SK-N-SH treated with all-trans-retinoic acid at 6 μM for 48 hours (cell line): ENCODE results near the gene RASAL1.
A peak's percentile ranks its signal among the peaks of the same experiment; 100 is the strongest.

ENCODE experiments used
- ATAC-seq: fragments of 200-7000 bp; cut with Tn5 transposase; 3 replicates; pipeline ENCODE4 v1.9.1; 2020; ENCODE audit warnings: mild to moderate bottlenecking, moderate library complexity
- ARNTL ChIP-seq: fragments of 450-650 bp; formaldehyde crosslinking; IDR thresholded peaks from 2 replicates; pipeline ENCODE4 v1.5.0; 2020; ENCODE audit warnings: low read depth, mild to moderate bottlenecking, moderate library complexity, borderline replicate concordance
- BACH2 ChIP-seq: fragments of 250-450 bp; sonication (Bioruptor Pico); IDR thresholded peaks from 2 replicates; pipeline ENCODE4 v1.9.0; 2021; ENCODE audit warnings: mild to moderate bottlenecking, borderline replicate concordance
- CSDC2 ChIP-seq: fragments of 250-450 bp; sonication (Bioruptor Pico); IDR thresholded peaks from 2 replicates; pipeline ENCODE4 v1.5.0; 2020; ENCODE audit warnings: mild to moderate bottlenecking, moderate library complexity
- ESRRG ChIP-seq: fragments of 250-450 bp; sonication (Bioruptor Pico); IDR thresholded peaks from 2 replicates; pipeline ENCODE4 v1.6.1; 2021; ENCODE audit warnings: mild to moderate bottlenecking
- GLIS3 ChIP-seq: fragments of 250-450 bp; sonication (Bioruptor Pico); IDR thresholded peaks from 2 replicates; pipeline ENCODE4 v1.5.0; 2020; ENCODE audit warnings: mild to moderate bottlenecking, moderate library complexity
- ISL1 ChIP-seq: fragments of 250-450 bp; sonication (Bioruptor Pico); IDR thresholded peaks from 2 replicates; pipeline ENCODE4 v2.1.2; 2022; ENCODE audit warnings: mild to moderate bottlenecking, moderate library complexity
- OSR1 ChIP-seq: fragments of 250-450 bp; sonication (Bioruptor Pico); IDR thresholded peaks from 2 replicates; pipeline ENCODE4 v1.8.0; 2022; ENCODE audit warnings: moderate library complexity, mild to moderate bottlenecking, inconsistent platforms
- RARB ChIP-seq: fragments of 250-450 bp; sonication (Bioruptor Pico); IDR thresholded peaks from 2 replicates; pipeline ENCODE4 v1.8.0; 2021; ENCODE audit warnings: mild to moderate bottlenecking, moderate library complexity
- SNAI2 ChIP-seq: fragments of 250-450 bp; sonication (Bioruptor Pico); IDR thresholded peaks from 2 replicates; pipeline ENCODE4 v1.5.0; 2020; ENCODE audit warnings: mild to moderate bottlenecking, moderate library complexity
- TCF4 ChIP-seq: fragments of 250-450 bp; sonication (Bioruptor Pico); IDR thresholded peaks from 2 replicates; pipeline ENCODE4 v1.8.0; 2021; ENCODE audit warnings: mild to moderate bottlenecking, moderate library complexity, borderline replicate concordance
- TOX ChIP-seq: fragments of 250-450 bp; sonication (Bioruptor Pico); IDR thresholded peaks from 2 replicates; pipeline ENCODE4 v1.8.0; 2021; ENCODE audit warnings: mild to moderate bottlenecking, moderate library complexity, borderline replicate concordance
- ZC3H10 ChIP-seq: fragments of 250-450 bp; sonication (Bioruptor Pico); IDR thresholded peaks from 2 replicates; pipeline ENCODE4 v1.5.1; 2021; ENCODE audit warnings: mild to moderate bottlenecking, moderate library complexity
- ZFP3 ChIP-seq: fragments of 250-450 bp; sonication (Bioruptor Pico); IDR thresholded peaks from 2 replicates; pipeline ENCODE4 v1.5.0; 2020; ENCODE audit warnings: mild to moderate bottlenecking, moderate library complexity
- ZFP30 ChIP-seq: fragments of 450-650 bp; formaldehyde crosslinking; IDR thresholded peaks from 2 replicates; pipeline ENCODE4 v1.5.0; 2022; ENCODE audit warnings: mild to moderate bottlenecking, moderate library complexity
- ZNF565 ChIP-seq: fragments of 450-650 bp; formaldehyde crosslinking; conservative IDR thresholded peaks from 2 replicates; pipeline ENCODE4 v1.5.0; 2020; ENCODE audit warnings: low read depth, mild to moderate bottlenecking, moderate library complexity
- ZNF70 ChIP-seq: fragments of 450-650 bp; formaldehyde crosslinking; IDR thresholded peaks from 2 replicates; pipeline ENCODE4 v1.5.0; 2020; ENCODE audit warnings: mild to moderate bottlenecking, moderate library complexity
- ZNF8 ChIP-seq: fragments of 450-650 bp; formaldehyde crosslinking; IDR thresholded peaks from 2 replicates; pipeline ENCODE4 v1.5.0; 2020; ENCODE audit warnings: mild to moderate bottlenecking, moderate library complexity
- TF ChIP-seq, protein P1 (sequence below): fragments of 250-450 bp; sonication (Bioruptor Pico); IDR thresholded peaks from 2 replicates; pipeline ENCODE4 v1.5.1; 2020; ENCODE audit warnings: low read depth, mild to moderate bottlenecking, moderate library complexity
- TF ChIP-seq, protein P2 (sequence below): fragments of 250-450 bp; sonication (Bioruptor Pico); IDR thresholded peaks from 2 replicates; pipeline ENCODE4 v1.5.0; 2020; ENCODE audit warnings: mild to moderate bottlenecking, moderate library complexity
- TF ChIP-seq, protein P3 (sequence below): fragments of 250-450 bp; sonication (Bioruptor Pico); IDR thresholded peaks from 2 replicates; pipeline ENCODE4 v1.8.0; 2021; ENCODE audit warnings: low read depth, mild to moderate bottlenecking, moderate library complexity, borderline replicate concordance
- TF ChIP-seq, protein P4 (sequence below): fragments of 250-450 bp; sonication (Bioruptor Pico); IDR thresholded peaks from 2 replicates; pipeline ENCODE4 v1.5.1; 2021; ENCODE audit warnings: mild to moderate bottlenecking, moderate library complexity
- TF ChIP-seq, protein P5 (sequence below): fragments of 250-450 bp; sonication (Bioruptor Pico); IDR thresholded peaks from 2 replicates; pipeline ENCODE4 v1.8.0; 2020; ENCODE audit warnings: mild to moderate bottlenecking, moderate library complexity, borderline replicate concordance

RASAL1 gene

DNA sequence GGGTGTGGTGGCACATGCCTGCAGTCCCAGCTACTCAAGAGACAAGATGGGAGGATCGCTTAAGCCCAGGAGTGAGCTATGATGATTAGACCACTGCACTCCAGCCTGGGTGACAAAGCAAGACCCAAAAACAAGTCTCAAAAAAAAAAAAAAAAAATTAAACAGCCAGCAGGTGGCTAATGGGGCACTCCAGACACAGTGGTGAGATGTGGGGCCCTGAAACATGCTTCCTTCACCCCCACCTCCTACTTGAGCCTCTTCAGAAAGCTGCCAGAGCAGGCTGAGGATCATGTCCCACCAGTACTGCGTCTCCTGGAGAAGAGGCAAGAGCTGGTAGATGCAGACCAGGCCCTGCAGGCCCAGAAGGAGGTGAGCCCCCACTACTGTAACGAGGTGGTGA, 16.1 kb upstream of the RASAL1 start:
- TF ChIP-seq TCF4, result no peak
- TF ChIP-seq ZC3H10 (CRISPR knock-in tag), result no peak
- TF ChIP-seq GLIS3 (CRISPR knock-in tag), result no peak
- TF ChIP-seq ZNF8 (CRISPR knock-in tag), result no peak
- ATAC-seq, result no peak

DNA sequence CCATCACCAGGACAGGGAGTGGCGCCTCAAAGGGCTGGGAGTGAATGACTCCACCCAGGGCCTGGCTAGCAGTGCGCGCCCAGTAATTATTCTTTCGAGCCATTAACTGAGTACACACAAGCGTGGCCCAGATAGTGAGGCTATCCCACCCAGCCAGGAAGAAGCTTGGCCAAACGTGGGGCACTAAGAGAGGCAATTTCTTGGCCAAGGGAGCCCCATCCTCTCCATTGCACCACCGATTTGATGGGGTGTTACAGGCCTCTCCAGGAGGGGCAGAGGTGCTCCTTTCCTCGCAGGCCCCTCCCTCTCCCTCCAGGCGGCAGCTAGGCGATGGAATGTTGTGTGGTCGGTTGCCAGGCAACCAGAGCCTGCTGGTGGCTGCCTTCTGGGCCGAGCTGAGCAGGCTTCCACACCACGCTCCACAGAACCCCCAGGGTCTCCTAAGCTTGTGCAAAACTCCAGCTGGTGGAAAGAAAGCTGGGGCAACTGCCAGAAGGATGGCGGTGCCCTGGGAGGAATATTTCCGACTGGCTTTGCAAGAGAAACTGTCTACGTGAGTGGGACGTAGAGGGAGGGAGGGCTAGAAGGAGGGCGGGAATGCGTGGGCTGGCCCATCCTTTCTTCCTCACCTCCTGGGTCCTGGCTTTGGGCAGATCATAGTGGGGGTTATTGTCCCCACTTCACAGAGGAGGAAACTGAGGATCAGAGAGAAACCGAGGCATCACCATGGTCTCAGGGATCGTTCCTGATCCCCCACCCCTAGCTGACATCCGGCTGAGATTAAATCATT, 14.0 kb upstream of the RASAL1 start, which contains the start of gene CFAP73:
TSS of gene CFAP73 (plus strand) at position 364 of the 790 bp plus-strand sequence. CDS start at position 498, 134 bp downstream.
- ATAC-seq, result peak; percentile 86
- no peak for TF ChIP-seq CSDC2
- TF ChIP-seq, protein P1, sequence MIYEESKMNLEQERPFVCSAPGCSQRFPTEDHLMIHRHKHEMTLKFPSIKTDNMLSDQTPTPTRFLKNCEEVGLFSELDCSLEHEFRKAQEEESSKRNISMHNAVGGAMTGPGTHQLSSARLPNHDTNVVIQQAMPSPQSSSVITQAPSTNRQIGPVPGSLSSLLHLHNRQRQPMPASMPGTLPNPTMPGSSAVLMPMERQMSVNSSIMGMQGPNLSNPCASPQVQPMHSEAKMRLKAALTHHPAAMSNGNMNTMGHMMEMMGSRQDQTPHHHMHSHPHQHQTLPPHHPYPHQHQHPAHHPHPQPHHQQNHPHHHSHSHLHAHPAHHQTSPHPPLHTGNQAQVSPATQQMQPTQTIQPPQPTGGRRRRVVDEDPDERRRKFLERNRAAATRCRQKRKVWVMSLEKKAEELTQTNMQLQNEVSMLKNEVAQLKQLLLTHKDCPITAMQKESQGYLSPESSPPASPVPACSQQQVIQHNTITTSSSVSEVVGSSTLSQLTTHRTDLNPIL (CRISPR knock-in tag), result no peak
- TF ChIP-seq ESRRG, result no peak
- TF ChIP-seq, protein P2, sequence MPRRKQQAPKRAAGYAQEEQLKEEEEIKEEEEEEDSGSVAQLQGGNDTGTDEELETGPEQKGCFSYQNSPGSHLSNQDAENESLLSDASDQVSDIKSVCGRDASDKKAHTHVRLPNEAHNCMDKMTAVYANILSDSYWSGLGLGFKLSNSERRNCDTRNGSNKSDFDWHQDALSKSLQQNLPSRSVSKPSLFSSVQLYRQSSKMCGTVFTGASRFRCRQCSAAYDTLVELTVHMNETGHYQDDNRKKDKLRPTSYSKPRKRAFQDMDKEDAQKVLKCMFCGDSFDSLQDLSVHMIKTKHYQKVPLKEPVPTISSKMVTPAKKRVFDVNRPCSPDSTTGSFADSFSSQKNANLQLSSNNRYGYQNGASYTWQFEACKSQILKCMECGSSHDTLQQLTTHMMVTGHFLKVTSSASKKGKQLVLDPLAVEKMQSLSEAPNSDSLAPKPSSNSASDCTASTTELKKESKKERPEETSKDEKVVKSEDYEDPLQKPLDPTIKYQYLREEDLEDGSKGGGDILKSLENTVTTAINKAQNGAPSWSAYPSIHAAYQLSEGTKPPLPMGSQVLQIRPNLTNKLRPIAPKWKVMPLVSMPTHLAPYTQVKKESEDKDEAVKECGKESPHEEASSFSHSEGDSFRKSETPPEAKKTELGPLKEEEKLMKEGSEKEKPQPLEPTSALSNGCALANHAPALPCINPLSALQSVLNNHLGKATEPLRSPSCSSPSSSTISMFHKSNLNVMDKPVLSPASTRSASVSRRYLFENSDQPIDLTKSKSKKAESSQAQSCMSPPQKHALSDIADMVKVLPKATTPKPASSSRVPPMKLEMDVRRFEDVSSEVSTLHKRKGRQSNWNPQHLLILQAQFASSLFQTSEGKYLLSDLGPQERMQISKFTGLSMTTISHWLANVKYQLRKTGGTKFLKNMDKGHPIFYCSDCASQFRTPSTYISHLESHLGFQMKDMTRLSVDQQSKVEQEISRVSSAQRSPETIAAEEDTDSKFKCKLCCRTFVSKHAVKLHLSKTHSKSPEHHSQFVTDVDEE (CRISPR knock-in tag), result no peak
- TF ChIP-seq TCF4, result no peak
- no peak for TF ChIP-seq ISL1 (CRISPR knock-in tag)
- no peak for TF ChIP-seq RARB
- TF ChIP-seq TOX (CRISPR knock-in tag), result no peak
- TF ChIP-seq BACH2 (CRISPR knock-in tag), result no peak
- TF ChIP-seq ZFP30 (CRISPR knock-in tag), result no peak
- no peak for TF ChIP-seq OSR1
- no peak for TF ChIP-seq ZC3H10 (CRISPR knock-in tag)
- TF ChIP-seq, protein P3, sequence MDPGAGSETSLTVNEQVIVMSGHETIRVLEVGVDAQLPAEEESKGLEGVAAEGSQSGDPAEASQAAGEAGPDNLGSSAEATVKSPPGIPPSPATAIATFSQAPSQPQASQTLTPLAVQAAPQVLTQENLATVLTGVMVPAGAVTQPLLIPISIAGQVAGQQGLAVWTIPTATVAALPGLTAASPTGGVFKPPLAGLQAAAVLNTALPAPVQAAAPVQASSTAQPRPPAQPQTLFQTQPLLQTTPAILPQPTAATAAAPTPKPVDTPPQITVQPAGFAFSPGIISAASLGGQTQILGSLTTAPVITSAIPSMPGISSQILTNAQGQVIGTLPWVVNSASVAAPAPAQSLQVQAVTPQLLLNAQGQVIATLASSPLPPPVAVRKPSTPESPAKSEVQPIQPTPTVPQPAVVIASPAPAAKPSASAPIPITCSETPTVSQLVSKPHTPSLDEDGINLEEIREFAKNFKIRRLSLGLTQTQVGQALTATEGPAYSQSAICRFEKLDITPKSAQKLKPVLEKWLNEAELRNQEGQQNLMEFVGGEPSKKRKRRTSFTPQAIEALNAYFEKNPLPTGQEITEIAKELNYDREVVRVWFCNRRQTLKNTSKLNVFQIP (CRISPR knock-in tag), result no peak
- TF ChIP-seq, protein P4, sequence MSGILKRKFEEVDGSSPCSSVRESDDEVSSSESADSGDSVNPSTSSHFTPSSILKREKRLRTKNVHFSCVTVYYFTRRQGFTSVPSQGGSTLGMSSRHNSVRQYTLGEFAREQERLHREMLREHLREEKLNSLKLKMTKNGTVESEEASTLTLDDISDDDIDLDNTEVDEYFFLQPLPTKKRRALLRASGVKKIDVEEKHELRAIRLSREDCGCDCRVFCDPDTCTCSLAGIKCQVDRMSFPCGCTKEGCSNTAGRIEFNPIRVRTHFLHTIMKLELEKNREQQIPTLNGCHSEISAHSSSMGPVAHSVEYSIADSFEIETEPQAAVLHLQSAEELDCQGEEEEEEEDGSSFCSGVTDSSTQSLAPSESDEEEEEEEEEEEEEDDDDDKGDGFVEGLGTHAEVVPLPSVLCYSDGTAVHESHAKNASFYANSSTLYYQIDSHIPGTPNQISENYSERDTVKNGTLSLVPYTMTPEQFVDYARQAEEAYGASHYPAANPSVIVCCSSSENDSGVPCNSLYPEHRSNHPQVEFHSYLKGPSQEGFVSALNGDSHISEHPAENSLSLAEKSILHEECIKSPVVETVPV (CRISPR knock-in tag), result no peak
- TF ChIP-seq GLIS3 (CRISPR knock-in tag), result no peak
- TF ChIP-seq ZFP3 (CRISPR knock-in tag), result no peak
- TF ChIP-seq ARNTL, result no peak
- TF ChIP-seq, protein P5, sequence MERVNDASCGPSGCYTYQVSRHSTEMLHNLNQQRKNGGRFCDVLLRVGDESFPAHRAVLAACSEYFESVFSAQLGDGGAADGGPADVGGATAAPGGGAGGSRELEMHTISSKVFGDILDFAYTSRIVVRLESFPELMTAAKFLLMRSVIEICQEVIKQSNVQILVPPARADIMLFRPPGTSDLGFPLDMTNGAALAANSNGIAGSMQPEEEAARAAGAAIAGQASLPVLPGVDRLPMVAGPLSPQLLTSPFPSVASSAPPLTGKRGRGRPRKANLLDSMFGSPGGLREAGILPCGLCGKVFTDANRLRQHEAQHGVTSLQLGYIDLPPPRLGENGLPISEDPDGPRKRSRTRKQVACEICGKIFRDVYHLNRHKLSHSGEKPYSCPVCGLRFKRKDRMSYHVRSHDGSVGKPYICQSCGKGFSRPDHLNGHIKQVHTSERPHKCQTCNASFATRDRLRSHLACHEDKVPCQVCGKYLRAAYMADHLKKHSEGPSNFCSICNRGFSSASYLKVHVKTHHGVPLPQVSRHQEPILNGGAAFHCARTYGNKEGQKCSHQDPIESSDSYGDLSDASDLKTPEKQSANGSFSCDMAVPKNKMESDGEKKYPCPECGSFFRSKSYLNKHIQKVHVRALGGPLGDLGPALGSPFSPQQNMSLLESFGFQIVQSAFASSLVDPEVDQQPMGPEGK (CRISPR knock-in tag), result no peak
- TF ChIP-seq ZNF70, result no peak
- TF ChIP-seq SNAI2 (CRISPR knock-in tag), result no peak

DNA sequence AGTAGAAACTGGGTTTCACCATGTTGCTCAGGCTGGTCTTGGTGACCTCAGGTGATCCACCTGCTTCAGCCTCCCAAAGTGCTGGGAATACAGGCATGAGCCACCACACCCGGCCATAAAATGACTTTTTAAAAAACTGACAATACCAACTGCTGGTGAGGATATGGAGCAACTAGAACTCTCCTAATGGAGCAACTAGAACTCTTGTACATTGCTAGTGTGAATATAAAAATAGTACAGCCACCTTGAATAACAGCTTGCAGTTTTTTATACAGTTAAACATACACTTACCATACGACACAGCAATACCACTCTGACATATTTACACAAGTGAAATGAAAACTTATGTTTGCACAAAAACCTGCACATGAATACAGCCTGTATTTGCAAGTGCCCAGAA, 11.4 kb upstream of the RASAL1 start:
- ATAC-seq, result no peak
- TF ChIP-seq, protein P1 (CRISPR knock-in tag), result no peak
- TF ChIP-seq OSR1 (no peak), ISL1 (CRISPR knock-in tag) (no peak), ZNF565 (CRISPR knock-in tag) (no peak)
- TF ChIP-seq, protein P4 (CRISPR knock-in tag), result no peak
